Suprapubic skin (tissue), 4 donors: Measurements from ENCODE around the gene CHAC1. TPM values are rescaled to one million over a fixed set of nuclear protein-coding genes. Genes with fewer than 3 reads are reported as not detected.

ENCODE experiments used
- DNase-seq, 2 donors: peaks; one replicate each; pipeline ENCODE4 v3.0.0-alpha.2; 2019; ENCODE audit warnings: low spot score in 2 of 2
- H3K27ac ChIP-seq: fragments of 200-600 bp; sonication (generic); one replicate; pipeline ENCODE4 v1.5.1; 2019
- H3K27me3 ChIP-seq: fragments of 200-600 bp; sonication (generic); one replicate; pipeline ENCODE4 v1.5.1; 2019
- H3K36me3 ChIP-seq: fragments of 200-600 bp; sonication (generic); one replicate; pipeline ENCODE4 v1.5.1; 2019
- H3K4me1 ChIP-seq: fragments of 200-600 bp; sonication (generic); one replicate; pipeline ENCODE4 v1.5.1; 2019
- H3K4me3 ChIP-seq: fragments of 200-600 bp; sonication (generic); one replicate; pipeline ENCODE4 v1.5.1; 2019; ENCODE audit warnings: mild to moderate bottlenecking
- H3K9me3 ChIP-seq: fragments of 200-600 bp; sonication (generic); one replicate; pipeline ENCODE4 v1.5.1; 2019
- CTCF ChIP-seq, 2 donors: fragments of 200-600 bp in 1 of 2; fragments of 450-650 bp in 1 of 2; sonication (generic) in 1 of 2; IDR thresholded peaks; one replicate each; pipeline ENCODE4 v1.5.1; 2016 to 2019; ENCODE audit warnings: antibody characterized with exemption in 2 of 2, mild to moderate bottlenecking in 1 of 2, moderate library complexity in 1 of 2
- EP300 ChIP-seq: sonication (generic); formaldehyde crosslinking; IDR thresholded peaks from one replicate; pipeline ENCODE4 v1.6.1; 2017; ENCODE audit warnings: antibody characterized with exemption
- POLR2A ChIP-seq, 2 donors: fragments of 450-650 bp; IDR thresholded peaks; one replicate each; pipeline ENCODE4 v1.6.1; 2017; ENCODE audit warnings: antibody characterized with exemption in 2 of 2, mild to moderate bottlenecking in 2 of 2, moderate library complexity in 2 of 2
- POLR2AphosphoS5 ChIP-seq, 3 donors: sonication (generic); formaldehyde crosslinking; IDR thresholded peaks; one replicate each; pipeline ENCODE4 v1.6.1; 2017; ENCODE audit warnings: antibody characterized with exemption in 3 of 3
- whole genome bisulfite sequencing: methylation state at CpG from one replicate; pipeline ENCODE4 v1.1.5; 2018; 5-methylcytosine and 5-hydroxymethylcytosine counted together
- total RNA-seq, 4 donors: library from RNA; depleted of rRNA; stranded (reverse); fragments of >200 nt; gene quantifications; one replicate each; pipeline ENCODE4 v1.1.0, GENCODE V29; 2016

CHAC1 gene
- total RNA-seq, 4 donors from 2014 or later, result 2.6 to 10.0 (median 3.3) TPM; not detected in 1

GRCh38 chr15:40991355-40991754 lies 38.1 kb downstream of the CHAC1 start:
- DNase-seq, result no peak
- Histone ChIP-seq H3K36me3 (peaks cover 53% of the 10 kb centered on the region), H3K4me3 (no peak overlapping the region), H3K4me1 (peaks cover 7% of the 10 kb centered on the region), H3K9me3 (no peaks in the 10 kb centered on the region), H3K27me3 (no peaks in the 10 kb centered on the region), H3K27ac (no peak overlapping the region)
- WGBS, result 84% methylated on average over 3 of the region's 3 CpGs
- no peak for TF ChIP-seq POLR2A (IDR thresholded peaks at IDR 0.05)
- TF ChIP-seq CTCF (IDR thresholded peaks at IDR 0.05), result no peak
- TF ChIP-seq POLR2AphosphoS5 (IDR thresholded peaks at IDR 0.05), result no peak
- TF ChIP-seq EP300, result no peak

- H3K4me1 ChIP-seq, result peaks cover 7% of the 10 kb centered on the region
- H3K4me3 ChIP-seq, result no peak overlapping the region
- DNase-seq, result no peak
- TF ChIP-seq CTCF (IDR thresholded peaks at IDR 0.05) (no peak), EP300 (no peak), POLR2AphosphoS5 (IDR thresholded peaks at IDR 0.05) (no peak), POLR2A (IDR thresholded peaks at IDR 0.05) (no peak)
- 31% methylated on average over 1 of the region's 1 CpG for WGBS
- H3K27ac ChIP-seq, result no peak overlapping the region
- no peaks in the 10 kb centered on the region for H3K9me3 ChIP-seq
- H3K27me3 ChIP-seq, result no peaks in the 10 kb centered on the region
- H3K36me3 ChIP-seq, result peaks cover 53% of the 10 kb centered on the region
Observed at GRCh38 chr15:40992241-40992741, 39.0 kb downstream of the CHAC1 start.

GRCh38 chr15:40992825-40993224 lies 39.6 kb downstream of the CHAC1 start:
- Histone ChIP-seq H3K4me1 (peaks cover 7% of the 10 kb centered on the region), H3K27ac (no peak overlapping the region), H3K4me3 (no peak overlapping the region), H3K27me3 (no peaks in the 10 kb centered on the region), H3K36me3 (peaks cover 50% of the 10 kb centered on the region), H3K9me3 (no peaks in the 10 kb centered on the region)
- no peak for DNase-seq
- no peak for TF ChIP-seq EP300
- TF ChIP-seq CTCF (IDR thresholded peaks at IDR 0.05), result no peak
- TF ChIP-seq POLR2AphosphoS5 (IDR thresholded peaks at IDR 0.05), result no peak
- no peak for TF ChIP-seq POLR2A (IDR thresholded peaks at IDR 0.05)
- 79% methylated on average over 5 of the region's 5 CpGs for WGBS

GRCh38 chr15:40995656-40996055 lies 42.4 kb downstream of the CHAC1 start:
- 76% methylated on average over 3 of the region's 3 CpGs for WGBS
- Histone ChIP-seq H3K27ac (no peak overlapping the region), H3K4me1 (peaks cover 7% of the 10 kb centered on the region), H3K36me3 (peaks cover 57% of the 10 kb centered on the region), H3K4me3 (no peak overlapping the region), H3K27me3 (no peaks in the 10 kb centered on the region), H3K9me3 (no peaks in the 10 kb centered on the region)
- no peak for DNase-seq
- TF ChIP-seq POLR2A (IDR thresholded peaks at IDR 0.05), result no peak
- no peak for TF ChIP-seq CTCF (IDR thresholded peaks at IDR 0.05)
- TF ChIP-seq EP300, result no peak
- TF ChIP-seq POLR2AphosphoS5 (IDR thresholded peaks at IDR 0.05), result no peak

GRCh38 chr15:40999190-40999589 lies 45.9 kb downstream of the CHAC1 start:
- H3K27me3 ChIP-seq, result no peaks in the 10 kb centered on the region
- H3K4me3 ChIP-seq, result no peak overlapping the region
- 95% methylated on average over 4 of the region's 4 CpGs for WGBS
- no peak for DNase-seq
- no peak for TF ChIP-seq EP300
- TF ChIP-seq POLR2AphosphoS5 (IDR thresholded peaks at IDR 0.05), result no peak
- no peak for TF ChIP-seq CTCF (IDR thresholded peaks at IDR 0.05)
- TF ChIP-seq POLR2A (IDR thresholded peaks at IDR 0.05), result no peak
- no peaks in the 10 kb centered on the region for H3K4me1 ChIP-seq
- no peaks in the 10 kb centered on the region for H3K9me3 ChIP-seq
- no peak overlapping the region for H3K27ac ChIP-seq
- peaks cover 54% of the 10 kb centered on the region for H3K36me3 ChIP-seq
